ENCODE measurements around the gene PRPSAP2. TPM values are rescaled to one million over a fixed set of nuclear protein-coding genes. Genes with fewer than 3 reads are reported as not detected.
"Not testable (repeated sequence)": the region's sequence is repeated elsewhere in the genome, so short reads cannot be mapped to it uniquely, and the experiment has no call there.

PRPSAP2 gene
- polyA plus RNA-seq, 1 donor (not counting 4 experiments of a cell fraction or from before 2014, with no cell fraction given), result 39.1 TPM

DNA sequence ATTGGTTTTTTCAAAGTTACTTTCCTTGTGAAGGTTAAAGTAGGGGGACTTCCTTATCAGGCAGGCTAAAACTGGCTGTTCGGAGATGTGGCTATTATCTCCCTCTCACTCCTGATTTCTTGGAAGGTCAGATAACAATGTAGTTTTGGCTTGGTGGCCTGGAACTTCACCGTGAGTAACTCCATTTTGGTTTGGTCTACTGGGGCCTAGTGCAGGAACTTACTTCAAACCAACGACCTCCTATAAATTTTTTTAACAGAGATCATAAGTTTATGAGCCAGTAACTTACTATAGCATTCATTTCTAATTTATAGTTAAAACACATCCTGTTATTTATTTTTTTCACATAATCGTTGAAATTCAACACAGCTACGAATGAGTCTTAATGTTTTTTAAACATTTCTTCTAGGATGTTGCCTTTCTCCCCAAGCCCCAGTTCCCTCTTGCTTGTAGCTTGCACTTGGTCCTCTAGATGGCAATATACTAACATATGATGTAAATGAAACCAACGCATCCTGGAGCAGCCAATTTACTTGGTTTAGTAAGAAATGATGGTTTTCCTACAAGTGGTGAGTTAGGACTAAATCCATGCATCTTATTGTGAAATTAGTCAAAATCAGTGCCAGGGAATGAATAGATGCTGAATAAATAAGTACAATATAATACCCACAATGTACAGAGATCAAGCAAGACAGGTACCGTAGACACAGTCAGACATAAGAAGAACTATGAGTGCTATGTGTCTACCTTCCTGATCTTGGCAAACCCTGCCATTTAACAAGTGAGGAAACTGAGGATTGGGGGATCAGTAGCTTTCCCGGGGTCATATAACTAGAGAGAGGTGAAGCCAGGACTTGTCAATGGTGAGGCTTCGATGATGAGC lies 41.2 kb upstream of the PRPSAP2 start:
- dilution Hi-C loops (cut with MboI; ENCODE audit: extremely low pct_ligation_motif_present, low sequenced_read_pairs); DNase-seq (ENCODE audit: low read depth, low spot score): not testable (repeated sequence)

DNA sequence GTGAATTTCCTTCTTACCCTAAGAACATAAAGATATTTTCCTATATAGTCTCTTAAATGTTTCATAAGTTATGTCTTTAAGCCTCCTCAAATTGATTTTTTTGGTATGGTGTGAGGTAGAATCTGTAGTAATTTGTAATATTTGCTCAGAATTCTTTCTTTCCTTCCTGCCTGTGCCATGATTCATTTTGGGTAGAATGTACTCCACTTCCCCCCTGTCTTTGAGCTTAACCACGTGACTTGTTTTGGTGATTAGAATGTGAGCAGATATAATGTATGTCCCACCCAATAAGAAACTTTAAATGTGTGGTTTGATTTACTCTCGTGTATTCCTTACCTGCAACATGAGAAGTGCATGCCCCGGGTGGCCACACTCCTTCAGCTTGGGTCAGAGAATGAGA lies 36.5 kb upstream of the PRPSAP2 start:
- FAIRE-seq; H3K4me2 ChIP-seq (ENCODE audit: control insufficient read depth, extremely low read depth, insufficient read depth, low read depth, low read length); H2AFZ ChIP-seq (ENCODE audit: control insufficient read depth, low read length); DNase-seq (ENCODE audit: low read depth, low spot score); H3K4me3 ChIP-seq (ENCODE audit: control insufficient read depth in 2 of 3, extremely low read depth in 1 of 3, insufficient read depth in 2 of 3, low read depth in 1 of 3, low read length in 3 of 3); H3K4me1 ChIP-seq (ENCODE audit: control insufficient read depth, extremely low read depth, insufficient read depth, low read length); H3K9ac ChIP-seq (ENCODE audit: control insufficient read depth, extremely low read depth, insufficient read depth, low read length); H3K27me3 ChIP-seq (ENCODE audit: control insufficient read depth, extremely low read depth, insufficient read depth, low read length); H3K9me3 ChIP-seq (ENCODE audit: control insufficient read depth, low read depth, low read length); H4K20me1 ChIP-seq (ENCODE audit: control insufficient read depth, extremely low read depth, insufficient read depth, low read length); H3K9me1 ChIP-seq (ENCODE audit: control insufficient read depth, extremely low read depth, insufficient read depth, low read length); H3K27ac ChIP-seq (ENCODE audit: control insufficient read depth, insufficient read depth, low read length); dilution Hi-C loops (cut with MboI; ENCODE audit: extremely low pct_ligation_motif_present, low sequenced_read_pairs); H3K79me2 ChIP-seq (ENCODE audit: control insufficient read depth, insufficient read depth, low read length); H3K36me3 ChIP-seq (ENCODE audit: control insufficient read depth in 2 of 2, extremely low read depth in 1 of 2, insufficient read depth in 2 of 2, low read length in 2 of 2): not testable (repeated sequence)

More for the DNA sequence above, 41.2 kb upstream of the PRPSAP2 start:
- not testable (repeated sequence) for H3K27ac ChIP-seq (ENCODE audit: control insufficient read depth, insufficient read depth, low read length); H4K20me1 ChIP-seq (ENCODE audit: control insufficient read depth, extremely low read depth, insufficient read depth, low read length); H3K9me3 ChIP-seq (ENCODE audit: control insufficient read depth, low read depth, low read length); H3K4me1 ChIP-seq (ENCODE audit: control insufficient read depth, extremely low read depth, insufficient read depth, low read length); H2AFZ ChIP-seq (ENCODE audit: control insufficient read depth, low read length); H3K36me3 ChIP-seq (ENCODE audit: control insufficient read depth in 2 of 2, extremely low read depth in 1 of 2, insufficient read depth in 2 of 2, low read length in 2 of 2); H3K4me2 ChIP-seq (ENCODE audit: control insufficient read depth, extremely low read depth, insufficient read depth, low read depth, low read length); H3K9me1 ChIP-seq (ENCODE audit: control insufficient read depth, extremely low read depth, insufficient read depth, low read length); H3K79me2 ChIP-seq (ENCODE audit: control insufficient read depth, insufficient read depth, low read length); H3K27me3 ChIP-seq (ENCODE audit: control insufficient read depth, extremely low read depth, insufficient read depth, low read length); H3K9ac ChIP-seq (ENCODE audit: control insufficient read depth, extremely low read depth, insufficient read depth, low read length); H3K4me3 ChIP-seq (ENCODE audit: control insufficient read depth in 2 of 3, extremely low read depth in 1 of 3, insufficient read depth in 2 of 3, low read depth in 1 of 3, low read length in 3 of 3)
- TF ChIP-seq, protein P1, sequence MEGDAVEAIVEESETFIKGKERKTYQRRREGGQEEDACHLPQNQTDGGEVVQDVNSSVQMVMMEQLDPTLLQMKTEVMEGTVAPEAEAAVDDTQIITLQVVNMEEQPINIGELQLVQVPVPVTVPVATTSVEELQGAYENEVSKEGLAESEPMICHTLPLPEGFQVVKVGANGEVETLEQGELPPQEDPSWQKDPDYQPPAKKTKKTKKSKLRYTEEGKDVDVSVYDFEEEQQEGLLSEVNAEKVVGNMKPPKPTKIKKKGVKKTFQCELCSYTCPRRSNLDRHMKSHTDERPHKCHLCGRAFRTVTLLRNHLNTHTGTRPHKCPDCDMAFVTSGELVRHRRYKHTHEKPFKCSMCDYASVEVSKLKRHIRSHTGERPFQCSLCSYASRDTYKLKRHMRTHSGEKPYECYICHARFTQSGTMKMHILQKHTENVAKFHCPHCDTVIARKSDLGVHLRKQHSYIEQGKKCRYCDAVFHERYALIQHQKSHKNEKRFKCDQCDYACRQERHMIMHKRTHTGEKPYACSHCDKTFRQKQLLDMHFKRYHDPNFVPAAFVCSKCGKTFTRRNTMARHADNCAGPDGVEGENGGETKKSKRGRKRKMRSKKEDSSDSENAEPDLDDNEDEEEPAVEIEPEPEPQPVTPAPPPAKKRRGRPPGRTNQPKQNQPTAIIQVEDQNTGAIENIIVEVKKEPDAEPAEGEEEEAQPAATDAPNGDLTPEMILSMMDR (optimal IDR thresholded peaks at IDR 0.05 in 1 of 3, IDR thresholded peaks at IDR 0.05 in 1 of 3, conservative IDR thresholded peaks at IDR 0.05 in 1 of 3; ENCODE audit: extremely low read depth in 1 of 3, insufficient read depth in 2 of 3, low read length in 3 of 3), result peak in 2 of 3 experiments; percentile 24 to 28
- FAIRE-seq, result peak; percentile 81

DNA sequence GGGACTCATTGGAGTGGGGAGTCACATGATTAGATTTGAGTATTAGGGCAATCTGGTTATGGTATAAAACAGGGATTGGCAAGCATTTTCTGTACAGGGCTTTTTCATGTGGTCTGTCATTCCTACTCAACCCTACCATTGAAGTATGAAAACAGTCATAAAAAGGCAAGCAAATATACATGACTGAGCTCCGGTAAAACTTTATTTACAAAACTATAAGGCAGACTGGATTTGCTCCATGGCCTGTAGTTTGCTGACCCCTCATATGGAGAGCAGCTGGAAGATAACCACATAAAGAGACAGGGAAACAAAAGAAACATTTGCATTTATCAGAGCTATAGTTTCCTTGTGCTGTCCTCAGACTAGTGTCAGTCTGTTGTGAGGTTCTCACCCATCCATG lies 30.3 kb upstream of the PRPSAP2 start:
- H3K9me1 ChIP-seq (ENCODE audit: control insufficient read depth, extremely low read depth, insufficient read depth, low read length); H3K9ac ChIP-seq (ENCODE audit: control insufficient read depth, extremely low read depth, insufficient read depth, low read length); H3K4me3 ChIP-seq (ENCODE audit: control insufficient read depth in 2 of 3, extremely low read depth in 1 of 3, insufficient read depth in 2 of 3, low read depth in 1 of 3, low read length in 3 of 3); FAIRE-seq; H3K27me3 ChIP-seq (ENCODE audit: control insufficient read depth, extremely low read depth, insufficient read depth, low read length); H3K4me2 ChIP-seq (ENCODE audit: control insufficient read depth, extremely low read depth, insufficient read depth, low read depth, low read length); H3K27ac ChIP-seq (ENCODE audit: control insufficient read depth, insufficient read depth, low read length); H3K36me3 ChIP-seq (ENCODE audit: control insufficient read depth in 2 of 2, extremely low read depth in 1 of 2, insufficient read depth in 2 of 2, low read length in 2 of 2); H2AFZ ChIP-seq (ENCODE audit: control insufficient read depth, low read length); H3K9me3 ChIP-seq (ENCODE audit: control insufficient read depth, low read depth, low read length); DNase-seq (ENCODE audit: low read depth, low spot score); H3K79me2 ChIP-seq (ENCODE audit: control insufficient read depth, insufficient read depth, low read length); H3K4me1 ChIP-seq (ENCODE audit: control insufficient read depth, extremely low read depth, insufficient read depth, low read length); H4K20me1 ChIP-seq (ENCODE audit: control insufficient read depth, extremely low read depth, insufficient read depth, low read length); dilution Hi-C loops (cut with MboI; ENCODE audit: extremely low pct_ligation_motif_present, low sequenced_read_pairs): not testable (repeated sequence)
